ENCODE measurements around the gene UPK1A. TPM values are rescaled to one million over a fixed set of nuclear protein-coding genes. Genes with fewer than 3 reads are reported as not detected.
"Not testable (repeated sequence)": the region's sequence is repeated elsewhere in the genome, so short reads cannot be mapped to it uniquely, and the experiment has no call there.

The UPK1A gene
- total and polyA plus RNA-seq, 4 donors, result 0.03 TPM; not detected in 3

- H3K9ac ChIP-seq (ENCODE audit: insufficient read depth in 1 of 2, low read length in 2 of 2), result no peak overlapping the region
- ATAC-seq (ENCODE audit: insufficient read depth, low FRiP score) (peak; percentile 58), DNase-seq (no peak)
- H3K36me3 ChIP-seq (ENCODE audit: control insufficient read depth in 4 of 4, insufficient read depth in 4 of 4, low read length in 4 of 4), result no peaks in the 10 kb centered on the region
- TF ChIP-seq CTCF (IDR thresholded peaks at IDR 0.05; ENCODE audit: control extremely low read depth, extremely low read depth), result no peak
- peaks cover 0 to 4% (median 0%) of the 10 kb centered on the region in 5 donors for H3K4me1 ChIP-seq (ENCODE audit: control insufficient read depth in 5 of 5, insufficient read depth in 5 of 5, low read length in 5 of 5)
- no peak overlapping the region for H3K27ac ChIP-seq (ENCODE audit: low read depth in 1 of 2, low read length in 1 of 2)
- H3K27me3 ChIP-seq (ENCODE audit: control insufficient read depth in 3 of 3, insufficient read depth in 3 of 3, low read length in 2 of 3), result peaks cover 0 to 24% (median 8%) of the 10 kb centered on the region in 3 donors
- peak overlapping the region; percentile 3 for H3K4me3 ChIP-seq
- H3K9me3 ChIP-seq (ENCODE audit: control insufficient read depth in 4 of 4, insufficient read depth in 3 of 4, low read length in 3 of 4), result no peaks in the 10 kb centered on the region
- 5 to 6% methylated on average over 37 to 39 of the region's 39 CpGs for WGBS, 2 donors
Measured at GRCh38 chr19:35673121-35673804, 6.9 kb downstream of the UPK1A start.

- ATAC-seq (ENCODE audit: insufficient read depth, low FRiP score), result no peak
- H3K4me3 ChIP-seq, result no peak overlapping the region
- H3K27ac ChIP-seq (ENCODE audit: low read depth in 1 of 2, low read length in 1 of 2), result no peak overlapping the region
- peaks cover 0 to 4% (median 0%) of the 10 kb centered on the region in 5 donors for H3K4me1 ChIP-seq (ENCODE audit: control insufficient read depth in 5 of 5, insufficient read depth in 5 of 5, low read length in 5 of 5)
- no peaks in the 10 kb centered on the region for H3K9me3 ChIP-seq (ENCODE audit: control insufficient read depth in 4 of 4, insufficient read depth in 3 of 4, low read length in 3 of 4)
- no peak for DNase-seq
- WGBS, 2 donors, result 75 to 82% methylated on average over 15 of the region's 15 CpGs
- no peak for TF ChIP-seq CTCF (IDR thresholded peaks at IDR 0.05; ENCODE audit: control extremely low read depth, extremely low read depth)
- H3K36me3 ChIP-seq (ENCODE audit: control insufficient read depth in 4 of 4, insufficient read depth in 4 of 4, low read length in 4 of 4), result no peaks in the 10 kb centered on the region
- no peak overlapping the region for H3K9ac ChIP-seq (ENCODE audit: insufficient read depth in 1 of 2, low read length in 2 of 2)
- peaks cover 0 to 23% (median 7%) of the 10 kb centered on the region in 3 donors for H3K27me3 ChIP-seq (ENCODE audit: control insufficient read depth in 3 of 3, insufficient read depth in 3 of 3, low read length in 2 of 3)
Measured at GRCh38 chr19:35675589-35676140, 9.3 kb downstream of the UPK1A start.

GRCh38 chr19:35689836-35690235 lies 23.5 kb downstream of the UPK1A start:
- Histone ChIP-seq H3K27ac (ENCODE audit: low read depth in 1 of 2, low read length in 1 of 2) (no peak overlapping the region), H3K9ac (ENCODE audit: insufficient read depth in 1 of 2, low read length in 2 of 2) (no peak overlapping the region), H3K4me1 (ENCODE audit: control insufficient read depth in 5 of 5, insufficient read depth in 5 of 5, low read length in 5 of 5) (no peaks in the 10 kb centered on the region), H3K36me3 (ENCODE audit: control insufficient read depth in 4 of 4, insufficient read depth in 4 of 4, low read length in 4 of 4) (no peaks in the 10 kb centered on the region), H3K4me3 (no peak overlapping the region), H3K27me3 (ENCODE audit: control insufficient read depth in 3 of 3, insufficient read depth in 3 of 3, low read length in 2 of 3) (no peaks in the 10 kb centered on the region), H3K9me3 (ENCODE audit: control insufficient read depth in 4 of 4, insufficient read depth in 3 of 4, low read length in 3 of 4) (no peaks in the 10 kb centered on the region)
- 67 to 76% methylated on average over 4 of the region's 4 CpGs for WGBS, 2 donors
- DNase-seq, result no peak
- TF ChIP-seq CTCF (IDR thresholded peaks at IDR 0.05; ENCODE audit: control extremely low read depth, extremely low read depth), result no peak
- no peak for ATAC-seq (ENCODE audit: insufficient read depth, low FRiP score)

DNA sequence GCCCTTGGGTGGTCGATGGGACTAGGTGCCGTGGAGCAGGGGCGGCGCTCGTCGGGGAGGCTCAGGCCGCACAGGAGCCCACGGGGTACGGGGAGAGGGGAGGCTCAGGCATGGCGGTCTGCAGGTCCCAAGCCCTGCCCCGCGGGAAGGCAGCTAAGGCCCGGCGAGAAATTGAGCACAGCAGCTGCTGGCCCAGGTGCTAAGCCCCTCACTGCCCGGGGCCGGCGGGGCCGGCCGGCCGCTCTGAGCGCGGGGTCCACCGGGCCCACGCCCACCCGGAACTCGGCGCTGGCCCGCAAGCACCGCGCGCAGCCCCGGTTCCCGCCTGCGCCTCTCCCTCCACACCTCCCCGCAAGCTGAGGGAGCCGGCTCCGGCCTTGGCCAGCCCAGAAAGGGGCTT lies 24.8 kb downstream of the UPK1A start:
- not testable (repeated sequence) for H3K9ac ChIP-seq (ENCODE audit: insufficient read depth in 1 of 2, low read length in 2 of 2); DNase-seq; ATAC-seq (ENCODE audit: insufficient read depth, low FRiP score); H3K36me3 ChIP-seq (ENCODE audit: control insufficient read depth in 4 of 4, insufficient read depth in 4 of 4, low read length in 4 of 4); H3K27me3 ChIP-seq (ENCODE audit: control insufficient read depth in 3 of 3, insufficient read depth in 3 of 3, low read length in 2 of 3); H3K9me3 ChIP-seq (ENCODE audit: control insufficient read depth in 4 of 4, insufficient read depth in 3 of 4, low read length in 3 of 4); H3K4me1 ChIP-seq (ENCODE audit: control insufficient read depth in 5 of 5, insufficient read depth in 5 of 5, low read length in 5 of 5); H3K27ac ChIP-seq (ENCODE audit: low read depth in 1 of 2, low read length in 1 of 2); H3K4me3 ChIP-seq
- WGBS, 2 donors, result 95 to 96% methylated on average over 29 to 37 of the region's 37 CpGs

All from lung (tissue), 12 donors.